ENCODE measurements around the gene C19orf67.
A peak's percentile ranks its signal among the peaks of the same experiment; 100 is the strongest.
"Not testable (repeated sequence)": the region's sequence is repeated elsewhere in the genome, so short reads cannot be mapped to it uniquely, and the experiment has no call there.

C19orf67 gene

DNA sequence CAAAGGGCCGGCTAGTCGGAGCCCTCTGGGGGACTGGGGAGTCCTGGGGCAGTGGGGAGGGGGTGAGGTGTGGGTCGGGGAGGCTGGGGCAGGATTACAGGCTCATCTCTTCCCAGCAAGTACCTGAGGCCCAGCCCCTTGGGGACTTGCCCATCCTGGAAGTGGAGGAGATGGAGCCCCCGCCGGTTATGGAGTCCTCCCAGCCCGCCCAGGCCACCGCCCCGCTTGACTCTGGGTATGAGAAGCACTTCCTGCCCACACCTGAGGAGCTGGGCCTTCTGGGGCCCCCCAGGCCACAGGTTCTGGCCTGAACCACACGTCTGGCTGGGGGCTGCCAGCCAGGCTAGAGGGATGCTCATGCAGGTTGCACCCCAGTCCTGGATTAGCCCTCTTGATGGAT is 33.6 kb downstream of the C19orf67 start:
- Mint-ChIP-seq H3K27ac (peak overlapping the region; percentile 63), H3K9me3 (peaks cover 2 to 3% of the 10 kb centered on the region in 2 donors), H3K4me3 (no peak overlapping the region), H3K27me3 (peaks cover 3 to 19% of the 10 kb centered on the region in 2 donors), H3K36me3 (peaks cover 28 to 50% of the 10 kb centered on the region in 2 donors), H3K4me1 (peaks cover 0 to 5% of the 10 kb centered on the region in 2 donors)
- no peak for DNase-seq
- no peak for ATAC-seq (replicated peaks)

DNA sequence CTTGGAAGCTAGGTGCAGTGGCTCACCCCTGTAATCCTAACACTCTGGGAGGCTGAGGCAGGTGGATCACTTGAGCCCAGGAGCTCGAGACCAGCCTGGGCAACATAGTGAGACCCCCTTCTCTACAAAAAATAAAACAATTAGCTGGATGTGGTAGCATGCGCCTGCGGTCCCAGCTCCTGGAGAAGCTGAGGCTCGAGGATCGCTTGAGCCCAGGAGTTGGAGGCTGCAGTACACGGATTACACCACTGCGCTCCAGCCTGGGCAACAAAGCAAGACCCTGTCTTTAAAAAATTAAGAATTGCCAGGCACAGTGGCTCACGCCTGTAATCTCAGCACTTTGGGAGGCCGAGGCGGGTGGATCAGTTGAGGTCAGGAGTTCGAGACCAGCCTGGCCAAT is 34.6 kb downstream of the C19orf67 start:
- H3K27ac Mint-ChIP-seq; H3K4me3 Mint-ChIP-seq; ATAC-seq (replicated peaks); H3K9me3 Mint-ChIP-seq; DNase-seq: not testable (repeated sequence)
- H3K36me3 Mint-ChIP-seq: peaks cover 33 to 56% of the 10 kb centered on the region in 2 donors
- H3K4me1 Mint-ChIP-seq: peaks cover 0 to 11% of the 10 kb centered on the region in 2 donors
- H3K27me3 Mint-ChIP-seq: peaks cover 0 to 11% of the 10 kb centered on the region in 2 donors

DNA sequence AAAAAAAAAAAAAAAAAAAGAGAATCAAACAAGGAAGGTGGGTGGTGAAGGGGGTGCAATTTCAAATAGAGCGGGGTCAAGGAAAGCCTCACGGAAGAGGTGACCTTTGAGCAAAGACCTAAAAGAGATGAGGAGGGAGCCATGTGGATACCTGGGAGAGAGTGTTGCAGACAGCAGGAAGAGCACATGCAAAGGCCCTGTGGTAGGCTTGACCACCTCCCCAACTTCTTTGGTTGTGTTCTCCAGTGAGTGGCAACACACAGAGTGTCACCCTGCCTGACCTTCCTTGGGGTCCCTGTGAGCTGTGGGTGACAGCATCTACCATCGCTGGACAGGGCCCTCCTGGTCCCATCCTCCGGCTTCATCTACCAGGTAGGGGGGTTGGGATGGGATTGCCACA is 35.1 kb downstream of the C19orf67 start:
- H3K4me1 Mint-ChIP-seq: peaks cover 0 to 12% of the 10 kb centered on the region in 2 donors
- H3K4me3 Mint-ChIP-seq: no peak overlapping the region
- ATAC-seq (replicated peaks) (no peak), DNase-seq (no peak)
- H3K36me3 Mint-ChIP-seq: peaks cover 35 to 61% of the 10 kb centered on the region in 2 donors
- peaks cover 2 to 3% of the 10 kb centered on the region in 2 donors for H3K9me3 Mint-ChIP-seq
- no peak overlapping the region for H3K27ac Mint-ChIP-seq
- peaks cover 0 to 10% of the 10 kb centered on the region in 2 donors for H3K27me3 Mint-ChIP-seq

DNA sequence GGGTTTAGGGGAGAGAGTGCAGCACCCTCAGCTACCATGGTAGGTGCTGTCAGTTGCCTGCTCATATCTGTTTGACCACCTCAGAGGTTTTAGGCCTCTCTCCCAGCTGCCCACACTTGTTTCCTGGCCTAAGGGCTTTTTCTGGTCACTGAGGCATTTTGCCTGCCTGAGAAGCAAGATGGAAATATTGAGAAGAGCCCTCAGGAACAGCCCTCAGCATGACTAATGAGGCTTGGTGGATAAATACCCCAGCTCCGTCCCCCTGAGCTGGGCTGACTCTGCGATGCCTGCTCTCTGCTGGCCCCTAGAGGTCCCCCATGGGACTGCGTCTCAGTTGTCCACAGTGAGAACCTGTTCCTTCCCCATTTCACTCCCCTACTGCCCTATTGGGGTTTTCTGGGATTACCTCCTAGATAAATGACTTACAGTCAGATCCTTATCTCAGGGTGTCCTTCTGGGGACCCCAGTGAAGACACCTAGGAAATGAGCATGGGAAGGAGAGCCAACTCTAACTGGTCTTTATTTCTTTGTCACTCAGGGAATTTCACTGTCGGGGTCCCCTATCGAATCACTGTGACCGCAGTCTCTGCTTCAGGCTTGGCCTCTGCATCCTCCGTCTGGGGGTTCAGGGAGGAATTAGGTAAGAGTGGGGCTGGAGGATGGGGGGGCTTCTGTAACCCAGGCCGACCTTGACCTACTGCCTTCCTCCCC is 37.0 kb downstream of the C19orf67 start:
- ATAC-seq (replicated peaks): peak; percentile 79 to 82
- peak; percentile 33 for DNase-seq
- H3K27ac Mint-ChIP-seq: peak overlapping the region; percentile 56

DNA sequence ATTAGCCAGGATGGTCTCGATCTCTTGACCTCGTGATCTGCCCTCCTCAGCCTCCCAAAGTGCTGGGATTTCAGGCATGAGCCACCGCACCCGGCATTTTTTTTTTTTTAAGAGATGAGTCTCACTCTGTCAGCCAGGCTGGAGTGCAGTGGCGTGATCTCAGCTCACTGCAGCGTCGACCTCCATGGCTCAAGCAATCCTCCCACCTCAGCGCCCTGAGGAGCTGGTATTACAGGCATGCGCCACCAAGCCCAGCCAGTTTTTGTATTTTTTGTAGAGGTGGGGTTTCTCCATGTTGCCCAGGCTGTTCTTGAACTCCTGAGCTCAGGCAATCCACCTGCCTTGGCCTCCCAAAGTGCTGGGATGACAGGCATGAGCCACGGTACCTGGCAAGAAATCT is 37.7 kb downstream of the C19orf67 start:
- DNase-seq; ATAC-seq (replicated peaks); H3K4me3 Mint-ChIP-seq; H3K27ac Mint-ChIP-seq; H3K9me3 Mint-ChIP-seq; H3K27me3 Mint-ChIP-seq: not testable (repeated sequence)
- H3K4me1 Mint-ChIP-seq: peaks cover 3 to 15% of the 10 kb centered on the region in 2 donors
- H3K36me3 Mint-ChIP-seq: peaks cover 38 to 54% of the 10 kb centered on the region in 2 donors

More for the DNA sequence above, 37.0 kb downstream of the C19orf67 start:
- Mint-ChIP-seq H3K4me3 (no peak overlapping the region), H3K36me3 (peaks cover 35 to 54% of the 10 kb centered on the region in 2 donors), H3K27me3 (no peaks in the 10 kb centered on the region), H3K9me3 (peaks cover 2 to 3% of the 10 kb centered on the region in 2 donors), H3K4me1 (peaks cover 0 to 12% of the 10 kb centered on the region in 2 donors)

DNA sequence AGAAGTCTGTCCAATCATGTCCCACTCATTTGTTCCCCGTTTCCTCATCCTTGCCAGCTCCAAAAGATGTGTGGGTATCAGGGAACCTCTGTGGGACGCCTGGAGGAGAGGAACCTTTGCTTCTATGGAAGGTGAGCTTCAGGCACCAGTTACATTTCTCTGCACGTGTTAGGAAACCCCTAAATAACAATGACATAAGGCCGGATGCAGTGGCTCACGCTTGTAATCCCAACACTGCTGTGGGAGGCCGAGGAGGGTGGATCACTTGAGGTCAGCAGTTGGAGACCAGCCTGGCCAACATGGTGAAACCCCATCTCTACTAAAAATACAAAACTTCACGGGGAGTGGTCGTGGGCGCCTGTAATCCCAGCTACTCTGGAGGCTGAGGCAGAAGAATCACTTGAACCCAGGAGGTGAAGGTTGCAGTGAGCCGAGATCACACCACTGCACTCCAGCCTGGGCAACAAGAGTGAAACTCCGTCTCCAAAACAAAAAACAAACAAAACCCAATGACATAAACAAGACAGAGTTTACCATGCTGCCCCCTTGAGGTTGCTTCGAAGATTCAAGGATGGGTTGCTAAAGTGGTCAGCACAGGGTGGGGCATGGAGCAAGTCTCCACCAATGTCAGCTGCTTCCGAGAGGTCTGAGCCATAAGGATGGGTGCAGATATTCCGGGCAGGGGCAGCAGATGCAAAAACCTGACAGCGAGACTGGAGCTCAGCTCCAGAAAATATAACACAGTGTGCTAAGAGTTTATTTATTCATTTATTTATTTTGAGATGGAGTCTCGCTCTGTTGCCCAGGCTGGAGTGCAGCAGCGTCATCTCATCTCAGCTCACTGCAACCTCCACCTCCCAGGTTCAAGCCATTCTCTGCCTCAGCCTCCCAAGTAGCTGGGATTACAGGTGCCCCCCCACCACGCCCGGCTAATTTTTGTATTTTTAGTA is 42.6 kb downstream of the C19orf67 start:
- H3K27me3 Mint-ChIP-seq, H3K4me3 Mint-ChIP-seq: not testable (repeated sequence)

DNA sequence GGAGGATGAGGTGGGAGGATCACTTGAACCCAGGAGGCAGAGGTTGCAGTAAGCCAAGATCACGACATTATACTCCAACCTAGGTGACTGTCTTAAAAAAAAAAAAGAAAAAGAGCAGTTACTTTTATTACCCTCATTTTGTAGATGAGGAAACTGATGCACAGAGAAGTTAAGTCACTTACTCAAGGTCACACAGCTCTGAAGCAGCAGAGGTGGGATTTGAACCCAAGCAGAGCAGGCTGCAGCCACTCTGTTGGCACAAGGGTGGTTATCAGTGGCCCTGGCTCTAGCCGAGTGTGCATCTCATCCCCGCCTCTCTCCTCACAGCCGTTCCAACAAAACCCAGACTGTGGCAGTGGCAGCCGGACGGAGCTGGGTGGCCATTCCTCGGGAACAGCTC is 46.4 kb downstream of the C19orf67 start:
- H3K27me3 Mint-ChIP-seq: no peaks in the 10 kb centered on the region
- ATAC-seq (replicated peaks) (no peak), DNase-seq (no peak)
- H3K27ac Mint-ChIP-seq: no peak overlapping the region
- H3K4me1 Mint-ChIP-seq: peaks cover 12 to 14% of the 10 kb centered on the region in 2 donors
- H3K9me3 Mint-ChIP-seq: no peaks in the 10 kb centered on the region
- H3K36me3 Mint-ChIP-seq: peaks cover 16 to 38% of the 10 kb centered on the region in 2 donors
- no peak overlapping the region for H3K4me3 Mint-ChIP-seq

More for the DNA sequence above, 42.6 kb downstream of the C19orf67 start:
- H3K27ac Mint-ChIP-seq: peak overlapping the region; percentile 89
- H3K9me3 Mint-ChIP-seq, DNase-seq: not testable (repeated sequence)
- H3K36me3 Mint-ChIP-seq: peaks cover 20 to 39% of the 10 kb centered on the region in 2 donors
- H3K4me1 Mint-ChIP-seq: peaks cover 12 to 19% of the 10 kb centered on the region in 2 donors
- ATAC-seq (replicated peaks): peak; percentile 67 to 76

DNA sequence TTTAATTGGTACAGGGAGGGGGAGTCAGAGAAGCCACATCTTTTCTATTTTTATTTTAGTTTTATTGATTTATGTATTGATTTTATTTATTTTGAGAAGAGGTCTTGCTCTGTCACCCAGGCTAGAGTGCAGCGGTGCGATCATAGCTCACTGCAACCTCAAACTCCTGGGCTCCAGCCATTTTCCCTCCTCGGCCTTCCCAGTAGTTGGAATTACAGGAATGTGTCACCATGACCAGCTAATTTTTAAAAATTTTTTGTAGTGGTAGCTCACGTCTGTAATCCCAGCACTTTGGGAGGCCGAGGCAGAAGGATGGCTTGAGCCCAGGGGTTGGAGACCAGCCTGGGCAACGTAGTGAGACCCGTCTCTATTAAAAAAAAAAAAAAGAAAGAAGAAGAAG is 49.9 kb downstream of the C19orf67 start:
- Mint-ChIP-seq H3K4me1 (peaks cover 13 to 24% of the 10 kb centered on the region in 2 donors), H3K9me3 (no peaks in the 10 kb centered on the region), H3K27ac (no peak overlapping the region), H3K4me3 (no peak overlapping the region), H3K27me3 (no peaks in the 10 kb centered on the region), H3K36me3 (peaks cover 12 to 30% of the 10 kb centered on the region in 2 donors)
- no peak for DNase-seq
- ATAC-seq (replicated peaks): no peak

DNA sequence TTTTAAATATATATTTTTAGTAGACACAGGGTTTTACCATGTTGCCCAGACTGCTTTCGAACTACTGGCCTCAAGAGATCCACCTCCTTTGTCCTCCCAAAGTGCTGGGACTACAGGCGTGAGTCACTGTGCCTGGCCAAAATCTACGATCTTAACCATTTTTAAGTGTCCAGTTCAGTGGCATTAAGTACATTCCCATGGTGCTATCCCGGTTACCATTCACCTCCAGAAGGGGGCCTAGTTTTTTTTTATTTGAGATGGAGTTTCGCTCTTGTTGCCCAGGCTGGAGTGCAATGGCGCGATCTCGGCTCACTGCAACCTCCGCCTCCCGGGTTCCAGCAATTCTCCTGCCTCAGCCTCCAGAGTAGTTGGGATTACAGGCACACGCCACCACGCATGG is 50.4 kb downstream of the C19orf67 start:
- not testable (repeated sequence) for H3K27ac Mint-ChIP-seq; DNase-seq; ATAC-seq (replicated peaks); H3K4me3 Mint-ChIP-seq; H3K27me3 Mint-ChIP-seq; H3K9me3 Mint-ChIP-seq
- Mint-ChIP-seq H3K4me1 (peaks cover 13 to 24% of the 10 kb centered on the region in 2 donors), H3K36me3 (peaks cover 12 to 30% of the 10 kb centered on the region in 2 donors)

DNA sequence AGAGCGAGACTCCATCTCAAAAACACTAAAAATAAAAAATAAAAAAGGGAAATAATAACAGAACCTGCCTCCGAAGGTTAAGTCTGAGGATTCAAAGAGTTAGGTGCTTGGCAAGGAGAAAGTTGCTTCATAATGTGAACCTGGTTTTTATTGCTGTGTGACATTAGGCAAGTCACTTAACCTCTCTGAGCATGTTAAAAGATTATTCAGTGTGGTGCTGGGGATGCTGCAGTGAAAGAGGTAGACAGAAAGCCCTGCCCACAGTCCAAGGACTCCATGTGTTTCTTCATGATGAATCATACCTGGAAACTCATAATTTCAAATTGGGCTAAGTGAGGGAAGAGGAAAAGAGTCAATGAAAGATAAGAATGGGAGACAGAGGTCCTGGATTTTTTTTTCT is 51.6 kb downstream of the C19orf67 start:
- H3K27ac Mint-ChIP-seq: peak overlapping the region; percentile 14
- ATAC-seq (replicated peaks) (no peak), DNase-seq (no peak)
- H3K36me3 Mint-ChIP-seq: peaks cover 9 to 21% of the 10 kb centered on the region in 2 donors
- H3K4me3 Mint-ChIP-seq: no peak overlapping the region
- H3K4me1 Mint-ChIP-seq: peaks cover 15 to 27% of the 10 kb centered on the region in 2 donors
- H3K27me3 Mint-ChIP-seq: no peaks in the 10 kb centered on the region
- no peaks in the 10 kb centered on the region for H3K9me3 Mint-ChIP-seq

DNA sequence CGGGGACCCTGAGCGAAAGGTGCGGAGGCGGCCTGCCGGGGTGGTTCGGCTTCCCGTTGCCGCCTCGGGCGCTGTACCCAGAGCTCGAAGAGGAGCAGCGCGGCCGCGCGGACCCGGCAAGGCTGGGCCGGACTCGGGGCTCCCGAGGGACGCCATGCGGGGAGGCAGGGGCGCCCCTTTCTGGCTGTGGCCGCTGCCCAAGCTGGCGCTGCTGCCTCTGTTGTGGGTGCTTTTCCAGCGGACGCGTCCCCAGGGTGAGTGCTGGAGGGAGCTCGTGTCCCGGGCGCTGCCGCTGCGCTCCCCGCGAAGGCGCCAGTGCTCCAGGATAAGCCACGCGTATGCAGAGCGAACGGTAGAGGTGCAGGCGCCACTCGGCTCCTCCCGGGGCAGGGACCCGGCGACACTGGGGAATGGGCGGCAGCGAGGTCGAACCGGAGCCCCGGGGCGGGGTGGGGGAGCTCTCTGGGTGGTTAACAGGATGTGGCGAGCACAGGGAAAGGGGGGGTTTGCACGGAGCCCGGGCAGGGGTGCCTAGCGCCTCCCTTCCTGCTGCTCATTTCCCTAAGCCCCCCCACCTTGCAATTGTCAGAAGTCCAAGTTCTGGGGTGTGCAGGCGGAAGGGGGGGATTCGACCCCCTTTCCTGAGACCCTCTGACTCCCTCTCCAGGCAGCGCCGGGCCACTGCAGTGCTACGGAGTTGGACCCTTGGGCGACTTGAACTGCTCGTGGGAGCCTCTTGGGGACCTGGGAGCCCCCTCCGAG is 53.7 kb downstream of the C19orf67 start, which contains the start of gene IL27RA:
Gene IL27RA (plus strand): TSS at position 44 of the 762 bp plus-strand sequence. CDS start 111 bp downstream, at position 155.
- Mint-ChIP-seq H3K4me3 (peak within 1 kb of the TSS; percentile 94 to 97), H3K4me1 (peaks cover 25 to 41% of the 10 kb centered on the region in 2 donors), H3K36me3 (peaks cover 3 to 7% of the 10 kb centered on the region in 2 donors), H3K9me3 (no peaks in the 10 kb centered on the region), H3K27ac (peak within 1 kb of the TSS; percentile 94), H3K27me3 (no peaks in the 10 kb centered on the region)
- DNase-seq (peak; percentile 68), ATAC-seq (replicated peaks) (peak; percentile 79 to 82)
